Glomerular visceral epithelial cell (primary cell): Measurements from ENCODE around the gene PKN2.
"Not testable (repeated sequence)": the region's sequence is repeated elsewhere in the genome, so short reads cannot be mapped to it uniquely, and the experiment has no call there.

Experiments
- DNase-seq: peaks from one replicate; pipeline ENCODE4 v3.0.0-alpha.2; 2016; ENCODE audit errors: extremely low spot score

Gene PKN2

GRCh38 chr1:88791192-88791591 is 107.1 kb downstream of the PKN2 start:
- DNase-seq, result no peak

- no peak for DNase-seq
Observed at GRCh38 chr1:88799491-88799890, 115.4 kb downstream of the PKN2 start.

GRCh38 chr1:88800382-88801051 is 116.4 kb downstream of the PKN2 start:
- DNase-seq, result peak; percentile 23

- DNase-seq, result peak; percentile 44
Observed at GRCh38 chr1:88801575-88802208, 117.6 kb downstream of the PKN2 start.

- DNase-seq, result no peak
Observed at GRCh38 chr1:88802404-88802803, 118.3 kb downstream of the PKN2 start.

- peak; percentile 42 for DNase-seq
Observed at GRCh38 chr1:88802950-88803349, 118.9 kb downstream of the PKN2 start.

GRCh38 chr1:88803444-88803843 is 119.4 kb downstream of the PKN2 start:
- no peak for DNase-seq

- no peak for DNase-seq
Observed at GRCh38 chr1:88812366-88812765, 128.3 kb downstream of the PKN2 start.

GRCh38 chr1:88813471-88813870 is 129.4 kb downstream of the PKN2 start:
- DNase-seq, result no peak

- not testable (repeated sequence) for DNase-seq
Observed at GRCh38 chr1:88819642-88820041, 135.6 kb downstream of the PKN2 start.

- no peak for DNase-seq
Observed at GRCh38 chr1:88825721-88826120, 141.6 kb downstream of the PKN2 start.

- no peak for DNase-seq
Observed at GRCh38 chr1:88847643-88848042, 163.6 kb downstream of the PKN2 start.

GRCh38 chr1:88851303-88852063 is 167.4 kb downstream of the PKN2 start:
- no peak for DNase-seq

GRCh38 chr1:88867743-88868521 is 183.9 kb downstream of the PKN2 start:
- peak; percentile 28 for DNase-seq

GRCh38 chr1:88869644-88870043 is 185.6 kb downstream of the PKN2 start:
- not testable (repeated sequence) for DNase-seq

- no peak for DNase-seq
Observed at GRCh38 chr1:88873737-88874349, 189.8 kb downstream of the PKN2 start.

GRCh38 chr1:88875595-88875994 is 191.5 kb downstream of the PKN2 start:
- DNase-seq, result no peak

GRCh38 chr1:88876573-88877365 is 192.7 kb downstream of the PKN2 start:
- DNase-seq, result no peak

GRCh38 chr1:88877382-88877825 is 193.3 kb downstream of the PKN2 start:
- DNase-seq, result peak; percentile 19

- DNase-seq, result no peak
Observed at GRCh38 chr1:88877911-88878310, 193.8 kb downstream of the PKN2 start.

GRCh38 chr1:88878731-88879130 is 194.7 kb downstream of the PKN2 start:
- DNase-seq, result no peak
